GM18505 (cell line): Measurements from ENCODE around the gene ZSCAN18.

ENCODE experiments used
- ATAC-seq: cut with Tn5 transposase; IDR thresholded peaks from one replicate; pipeline ENCODE4 v1.9.1; 2021; ENCODE audit not compliant: unreplicated experiment
- POLR2A ChIP-seq: IDR thresholded peaks from 4 replicates; pipeline ENCODE4 v1.6.1; 2011; ENCODE audit warnings: borderline replicate concordance; ENCODE audit not compliant: insufficient read depth, insufficient read length; ENCODE audit errors: extremely low read depth

Gene ZSCAN18

DNA sequence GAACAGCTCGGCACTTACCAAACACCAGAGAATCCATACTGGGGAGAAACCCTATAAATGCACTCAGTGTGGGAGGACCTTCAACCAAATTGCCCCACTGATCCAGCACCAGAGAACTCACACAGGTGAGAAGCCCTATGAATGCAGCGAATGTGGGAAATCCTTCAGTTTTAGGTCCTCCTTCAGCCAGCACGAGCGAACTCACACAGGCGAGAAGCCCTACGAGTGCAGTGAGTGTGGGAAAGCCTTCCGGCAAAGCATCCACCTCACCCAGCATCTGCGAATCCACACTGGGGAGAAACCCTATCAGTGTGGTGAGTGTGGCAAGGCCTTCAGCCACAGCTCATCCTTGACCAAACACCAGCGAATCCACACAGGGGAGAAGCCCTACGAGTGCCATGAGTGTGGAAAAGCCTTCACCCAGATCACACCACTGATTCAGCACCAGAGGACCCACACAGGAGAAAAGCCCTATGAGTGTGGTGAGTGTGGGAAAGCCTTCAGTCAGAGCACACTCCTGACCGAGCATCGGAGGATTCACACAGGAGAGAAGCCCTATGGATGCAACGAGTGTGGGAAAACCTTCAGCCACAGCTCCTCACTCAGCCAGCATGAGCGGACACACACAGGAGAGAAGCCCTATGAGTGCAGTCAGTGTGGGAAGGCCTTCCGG is 30.7 kb downstream of the ZSCAN18 start:
- TF ChIP-seq POLR2A = no peak
- no peak for ATAC-seq

DNA sequence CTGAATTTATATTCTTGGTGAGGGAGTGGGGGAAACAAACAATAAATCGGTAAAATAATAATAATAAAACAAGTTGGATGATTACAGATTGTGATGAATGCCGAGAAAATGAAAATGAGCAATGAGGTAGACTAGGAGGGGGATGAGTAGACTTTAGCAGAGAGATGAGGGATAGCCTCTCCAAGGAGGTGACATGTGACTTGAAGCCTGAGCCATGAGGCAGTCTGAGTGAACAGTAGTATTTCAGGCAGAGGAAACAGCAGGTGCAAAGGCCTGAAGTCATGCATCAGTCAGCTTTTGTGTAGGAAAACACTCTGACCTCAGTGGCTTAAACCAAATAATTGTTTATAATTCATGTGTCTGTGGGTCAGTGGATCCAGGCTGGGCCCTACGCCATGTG is 34.3 kb downstream of the ZSCAN18 start:
- no peak for ATAC-seq
- no peak for TF ChIP-seq POLR2A

DNA sequence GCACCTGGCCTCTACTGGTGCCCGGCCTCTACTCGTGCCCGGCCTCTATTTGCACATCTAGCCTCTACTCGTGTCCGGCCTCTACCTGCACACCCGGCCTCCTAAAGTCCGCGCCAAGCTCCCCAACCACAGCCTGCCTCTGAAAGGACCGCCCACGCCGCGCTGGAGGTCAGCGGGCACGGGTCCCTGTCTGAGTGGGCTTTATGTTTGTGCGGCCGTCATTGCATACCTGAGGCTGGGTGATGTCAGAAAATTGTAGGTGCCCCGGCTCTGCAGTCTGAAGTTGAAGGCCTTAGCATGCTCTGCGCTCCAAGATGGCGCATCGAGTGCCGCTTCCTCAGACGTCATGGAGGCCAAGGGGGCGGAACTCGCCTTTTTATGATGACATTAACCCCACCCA is 37.8 kb downstream of the ZSCAN18 start:
- no peak for ATAC-seq
- no peak for TF ChIP-seq POLR2A

DNA sequence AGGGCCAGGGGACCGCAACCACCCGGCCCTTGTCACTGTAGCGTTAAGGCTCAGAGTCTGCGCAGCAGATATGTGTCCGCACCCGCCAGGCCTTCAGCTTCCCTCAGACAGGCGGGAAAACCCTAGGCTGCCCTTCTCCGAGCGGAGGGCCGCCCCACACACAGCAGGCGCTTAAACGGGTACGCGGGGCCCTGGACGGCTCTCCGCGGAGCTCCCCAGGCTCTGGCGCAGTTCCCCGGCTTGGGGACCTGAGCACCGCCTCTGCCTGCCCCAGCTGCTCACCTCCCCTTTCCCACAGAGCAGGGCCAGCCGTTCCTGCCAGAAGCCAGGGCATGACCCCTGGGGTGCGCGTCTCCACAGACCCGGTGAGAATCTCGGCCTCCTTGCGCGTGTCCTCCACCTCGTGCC is 38.4 kb downstream of the ZSCAN18 start:
- no peak for TF ChIP-seq POLR2A
- ATAC-seq = no peak

DNA sequence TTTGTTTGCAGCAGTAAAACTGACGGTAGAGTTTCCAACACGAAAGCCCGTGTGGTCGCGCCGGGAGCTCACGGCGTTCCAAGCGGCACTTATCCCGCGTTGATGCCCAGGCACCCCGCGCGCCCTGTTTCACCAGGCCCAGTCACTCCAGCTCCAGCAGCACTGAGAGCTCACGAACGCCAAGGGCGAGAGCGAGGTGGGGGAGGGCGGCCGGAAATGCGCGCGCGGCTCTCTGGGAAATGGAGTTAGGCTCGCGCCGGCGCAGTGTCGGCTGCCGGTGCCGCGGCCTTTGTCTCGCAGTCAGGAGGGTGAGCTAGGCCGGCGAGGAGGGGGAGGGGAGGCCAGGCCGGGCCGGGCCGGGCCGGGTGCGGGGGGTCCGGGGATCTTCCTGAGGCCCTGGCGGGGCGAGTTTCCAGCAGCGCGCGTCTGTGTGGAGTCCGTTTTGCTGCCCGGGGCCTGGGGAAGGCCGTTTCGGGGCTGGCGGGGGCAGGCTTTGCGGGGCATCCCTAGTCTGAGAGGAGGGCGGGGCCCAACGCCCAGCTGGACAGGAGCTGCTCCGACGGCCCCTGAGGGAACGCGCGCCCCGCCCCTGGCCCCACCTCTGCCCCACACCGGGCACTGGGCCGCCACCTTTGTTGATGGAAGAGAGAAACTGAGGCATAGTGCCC is 38.9 kb downstream of the ZSCAN18 start, which contains the start of gene ZNF135:
ZNF135 (plus strand) TSS at position 280 of the 668 bp plus-strand sequence. CDS start 721 bp downstream, outside the sequence.
- no peak for ATAC-seq
- no peak for TF ChIP-seq POLR2A

DNA sequence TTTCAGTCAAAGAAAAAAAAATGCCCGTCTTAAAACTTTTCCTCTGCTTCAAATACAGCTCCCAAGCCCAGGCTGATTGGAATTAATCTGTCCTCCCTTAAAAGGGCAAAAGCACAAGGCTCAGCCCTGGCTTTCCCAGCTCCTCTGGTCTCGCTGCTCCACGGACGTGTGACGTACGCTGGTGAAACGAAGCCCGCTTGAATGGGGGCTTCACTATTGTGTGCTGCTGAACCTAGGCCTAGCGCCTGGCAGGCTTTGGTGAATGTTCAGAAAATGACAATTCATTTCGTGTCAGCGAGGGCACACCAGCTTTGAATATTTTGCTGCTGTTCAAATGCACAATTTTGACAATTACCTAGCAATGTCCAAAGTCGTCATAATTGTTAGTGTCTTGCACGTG is 39.6 kb downstream of the ZSCAN18 start:
- ATAC-seq = no peak
- TF ChIP-seq POLR2A = no peak

DNA sequence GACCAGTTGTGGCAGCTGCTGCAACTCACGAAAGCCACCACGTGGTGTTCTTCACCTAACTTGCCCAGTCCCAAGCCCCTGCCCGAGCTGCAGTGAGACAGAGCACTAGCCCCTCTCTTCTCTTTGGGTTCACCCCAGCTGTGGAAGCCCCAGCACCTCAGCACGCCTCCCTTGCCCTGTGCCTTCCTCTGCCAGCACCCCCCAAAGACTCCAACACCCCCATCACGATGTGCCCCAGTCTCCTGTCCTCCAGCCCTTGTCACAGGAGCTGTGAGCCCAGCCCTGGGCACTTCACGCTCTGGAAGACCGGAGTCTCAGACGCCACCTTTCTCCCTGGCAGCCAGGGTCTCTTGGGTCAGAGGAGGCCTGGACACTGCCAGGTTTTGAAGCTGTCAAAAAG is 41.2 kb downstream of the ZSCAN18 start:
- ATAC-seq = no peak

DNA sequence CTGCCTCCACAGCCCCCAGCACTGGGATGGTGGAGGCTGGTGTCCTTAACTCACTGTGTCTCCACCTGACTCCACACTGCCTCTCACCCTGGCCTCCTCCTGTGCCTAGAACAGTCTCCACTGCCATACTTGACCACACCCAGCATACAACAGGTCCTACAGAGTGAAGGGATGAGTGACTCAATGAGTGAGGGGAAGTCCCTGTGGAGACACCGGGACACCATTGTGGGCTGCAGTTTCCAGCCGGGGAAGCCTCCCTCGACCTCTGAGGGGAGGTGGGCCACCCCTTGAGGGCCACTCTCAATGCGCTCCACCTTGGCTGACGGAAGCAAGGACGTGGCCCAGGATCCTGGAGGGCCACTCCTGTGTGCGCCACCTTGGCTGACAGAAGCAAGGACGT is 41.8 kb downstream of the ZSCAN18 start:
- ATAC-seq = no peak
- no peak for TF ChIP-seq POLR2A

More for the DNA sequence above, 41.2 kb downstream of the ZSCAN18 start:
- no peak for TF ChIP-seq POLR2A

DNA sequence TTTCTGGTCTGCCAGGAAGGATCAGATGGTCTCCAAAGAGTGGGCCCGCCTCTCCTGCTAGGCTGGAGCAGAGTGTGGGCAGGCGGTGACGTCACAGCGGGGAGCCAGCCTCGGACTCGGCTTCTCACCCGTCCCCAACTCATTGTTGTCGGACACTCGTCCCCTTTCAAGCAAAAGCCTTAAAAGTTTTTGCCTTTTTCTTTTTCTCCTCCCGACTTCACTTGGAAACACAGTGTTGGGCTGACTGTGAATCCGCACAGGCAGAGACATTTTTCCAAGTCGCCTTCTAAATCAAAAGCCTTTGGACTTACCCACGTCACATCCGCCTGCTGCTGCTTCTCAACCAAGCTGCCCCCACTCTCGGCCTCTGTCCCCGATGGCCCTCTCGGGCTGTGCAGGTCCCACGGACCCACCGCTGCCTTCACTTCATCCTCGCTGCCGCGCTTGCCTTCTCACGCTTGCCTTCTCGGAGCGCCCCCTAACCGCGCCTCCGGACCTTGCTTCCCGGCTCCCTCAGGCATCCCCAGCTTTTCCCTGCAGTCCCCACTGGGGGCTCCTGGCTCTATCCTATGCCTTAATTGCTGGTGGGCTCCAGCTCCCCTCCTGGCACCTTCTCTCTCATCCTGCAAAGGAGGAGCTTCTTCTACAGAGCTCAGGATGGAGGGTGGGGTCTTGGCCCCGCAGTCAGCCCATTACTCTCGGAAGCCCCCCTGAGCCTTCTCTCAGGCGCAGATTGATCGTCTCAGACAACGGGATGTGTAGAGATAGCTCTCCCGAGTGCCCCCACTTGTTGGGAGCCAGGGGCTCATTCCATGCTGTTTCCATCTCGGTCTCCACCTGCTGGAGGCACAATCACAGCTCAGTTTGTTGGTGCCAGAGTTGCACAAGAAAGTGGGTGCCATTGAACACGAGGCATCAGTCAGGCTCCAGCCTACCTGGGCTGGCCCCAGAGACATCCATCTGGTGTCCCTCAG is 42.8 kb downstream of the ZSCAN18 start:
- ATAC-seq = no peak

DNA sequence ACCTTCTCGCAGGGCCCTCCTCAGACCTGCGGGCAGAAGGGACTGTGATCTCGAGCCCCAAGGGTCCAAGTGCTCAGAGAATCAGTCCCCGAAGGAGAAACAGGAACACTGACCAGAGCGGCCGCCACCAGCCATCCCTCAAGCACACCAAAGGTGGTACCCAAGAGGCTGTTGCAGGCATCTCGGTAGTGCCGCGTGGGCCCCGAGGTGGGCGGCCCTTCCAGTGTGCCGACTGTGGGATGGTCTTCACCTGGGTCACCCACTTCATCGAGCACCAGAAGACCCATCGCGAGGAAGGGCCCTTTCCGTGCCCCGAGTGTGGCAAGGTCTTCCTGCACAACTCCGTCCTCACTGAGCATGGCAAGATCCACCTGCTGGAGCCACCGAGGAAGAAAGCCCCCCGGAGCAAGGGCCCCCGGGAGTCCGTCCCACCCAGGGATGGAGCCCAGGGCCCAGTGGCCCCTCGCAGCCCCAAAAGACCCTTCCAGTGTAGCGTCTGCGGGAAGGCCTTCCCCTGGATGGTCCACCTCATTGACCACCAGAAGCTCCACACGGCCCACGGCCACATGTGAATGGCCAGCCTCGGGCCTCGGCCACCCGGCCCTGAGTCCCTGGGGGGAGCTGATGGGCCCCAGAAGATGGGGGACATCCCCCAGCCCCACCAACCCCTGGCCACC is 44.4 kb downstream of the ZSCAN18 start:
- TF ChIP-seq POLR2A = no peak
- ATAC-seq = no peak

More for the DNA sequence above, 42.8 kb downstream of the ZSCAN18 start:
- no peak for TF ChIP-seq POLR2A

DNA sequence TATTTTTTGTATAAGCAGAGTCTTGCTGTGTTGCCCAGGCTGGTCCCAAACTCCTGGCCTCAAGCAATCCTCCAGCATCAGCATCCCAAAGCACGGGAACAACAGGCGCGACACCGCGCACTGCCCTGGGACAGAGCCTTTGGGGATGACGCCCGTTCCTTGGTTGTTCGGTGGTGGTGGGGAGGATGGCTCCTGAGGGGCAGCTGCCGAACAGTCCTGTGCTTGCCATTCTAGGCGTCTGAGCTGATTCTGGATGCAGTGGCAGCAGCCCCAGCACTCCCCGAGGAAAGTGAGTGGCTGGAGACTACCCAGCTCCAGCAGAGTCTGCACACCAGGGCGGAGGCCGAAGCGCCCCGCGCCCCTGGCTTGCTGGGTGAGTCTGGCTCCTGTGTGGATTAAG is 45.8 kb downstream of the ZSCAN18 start:
- no peak for ATAC-seq
- TF ChIP-seq POLR2A = no peak

DNA sequence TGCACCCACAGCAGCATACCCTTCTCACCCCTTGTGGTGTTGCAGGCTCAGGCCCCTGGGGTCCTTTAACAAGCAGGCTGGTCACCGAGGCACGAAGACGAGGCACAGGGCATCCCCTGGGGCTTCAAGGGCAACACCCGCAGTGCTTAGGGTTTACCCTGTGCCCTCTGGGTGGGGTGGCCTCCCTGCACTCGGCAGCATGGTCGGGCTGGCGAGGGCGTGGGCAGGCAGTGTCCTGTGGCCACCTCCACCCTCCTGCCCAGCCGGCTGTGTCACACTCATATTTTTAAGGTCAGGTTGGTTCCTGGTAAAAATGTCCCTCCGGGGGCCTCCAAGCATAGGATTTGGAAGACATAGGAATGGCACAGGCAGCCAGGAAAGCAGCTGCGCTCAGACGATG is 50.4 kb downstream of the ZSCAN18 start:
- no peak for ATAC-seq
- TF ChIP-seq POLR2A = no peak

DNA sequence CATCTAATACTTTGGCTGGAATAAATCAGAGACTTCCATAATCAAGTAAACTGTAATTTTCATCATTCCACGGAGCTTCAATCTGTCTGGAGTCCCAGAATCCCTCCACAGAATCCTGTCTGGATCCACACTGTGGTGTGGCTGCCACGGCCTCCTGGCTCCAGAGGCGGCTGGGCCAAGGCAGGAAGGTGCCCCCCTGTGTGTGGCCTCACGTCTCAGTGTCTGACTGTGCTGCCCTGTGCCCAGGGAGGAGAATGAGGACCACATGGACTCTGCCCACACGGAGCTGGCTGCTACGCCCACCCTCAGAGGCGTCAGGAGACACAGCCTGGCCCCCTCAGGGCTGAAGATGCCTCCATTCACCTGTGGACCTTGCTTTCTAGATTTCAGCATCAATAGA is 51.2 kb downstream of the ZSCAN18 start:
- ATAC-seq = no peak
- TF ChIP-seq POLR2A = no peak
